PC-3 (cell line): ENCODE results near the gene FRMPD4. TPM values are rescaled to one million over a fixed set of nuclear protein-coding genes. Genes with fewer than 3 reads are reported as not detected.

Source experiments
- ATAC-seq: fragments of 200-7000 bp; cut with Tn5 transposase; 2 replicates; pipeline ENCODE4 v1.9.1; 2020; ENCODE audit warnings: mild to moderate bottlenecking, moderate library complexity
- BruUV-seq: library from RNA; stranded (reverse); fragments of 400-500 nt; replicated peaks from 2 replicates; lab custom pipeline; 2021; lab: Mats Ljungman, UMichigan
- CTCF ChIA-PET: fragments of 300-600 bp; sonication (Branson Sonifier 250); formaldehyde crosslinking; loops from one replicate; lab custom pipeline; 2022; ENCODE audit warnings: antibody characterized with exemption; lab: Charles Lee
- POLR2A ChIA-PET: fragments of 300-600 bp; sonication (Branson Sonifier 250); formaldehyde crosslinking; loops from one replicate; lab custom pipeline; 2022; ENCODE audit warnings: antibody characterized with exemption; ENCODE audit not compliant: unreplicated experiment; lab: Charles Lee
- DNase-seq: peaks from one replicate; pipeline ENCODE4 v3.0.0-alpha.2; 2015
- H2AFZ ChIP-seq: fragments of 300-600 bp; sonication (generic); 2 replicates; pipeline ENCODE4 v1.6.0; 2016; ENCODE audit warnings: antibody characterized with exemption, low read length
- H3F3A ChIP-seq: fragments of 300-600 bp; sonication (generic); one replicate; pipeline ENCODE4 v1.6.0; 2017; ENCODE audit warnings: antibody characterized with exemption, low read length, control low read depth, mild to moderate bottlenecking; ENCODE audit not compliant: unreplicated experiment
- H3K27ac ChIP-seq: fragments of 300-600 bp; sonication (generic); 2 replicates; pipeline ENCODE4 v1.5.1; 2016; ENCODE audit warnings: mild to moderate bottlenecking, low read length
- H3K27me3 ChIP-seq: fragments of 300-600 bp; sonication (generic); 2 replicates; pipeline ENCODE4 v1.6.1; 2016; ENCODE audit warnings: low read length, mixed read lengths
- H3K36me3 ChIP-seq: fragments of 300-600 bp; sonication (generic); 2 replicates; pipeline ENCODE4 v1.6.1; 2016; ENCODE audit warnings: low read depth, mixed run types, low read length, mixed read lengths
- H3K4me1 ChIP-seq: fragments of 300-600 bp; sonication (generic); 2 replicates; pipeline ENCODE4 v1.5.1; 2016; ENCODE audit warnings: low read length; ENCODE audit not compliant: insufficient read depth
- H3K4me2 ChIP-seq: fragments of 300-600 bp; sonication (generic); 2 replicates; pipeline ENCODE4 v1.6.0; 2016; ENCODE audit warnings: low read length
- H3K4me3 ChIP-seq: fragments of 300-600 bp; sonication (generic); 2 replicates; pipeline ENCODE4 v1.5.1; 2016; ENCODE audit warnings: mild to moderate bottlenecking, low read length, mixed read lengths
- H3K79me2 ChIP-seq: fragments of 300-600 bp; sonication (generic); 2 replicates; pipeline ENCODE4 v1.6.1; 2017; ENCODE audit warnings: low read length, mixed read lengths
- H3K9ac ChIP-seq: fragments of 300-600 bp; sonication (generic); 2 replicates; pipeline ENCODE4 v1.6.0; 2016; ENCODE audit warnings: mild to moderate bottlenecking, low read length
- H3K9me2 ChIP-seq: fragments of 300-600 bp; sonication (generic); replicated peaks from 2 replicates; pipeline ENCODE4 v1.6.1; 2016; ENCODE audit warnings: mixed run types, low read length, mixed read lengths
- H3K9me3 ChIP-seq: fragments of 300-600 bp; sonication (generic); 2 replicates; pipeline ENCODE4 v1.6.1; 2016; ENCODE audit warnings: low read length, mixed read lengths
- H4K20me1 ChIP-seq: fragments of 300-600 bp; sonication (generic); 2 replicates; pipeline ENCODE4 v1.6.1; 2016; ENCODE audit warnings: low read length, mixed read lengths
- CTCF ChIP-seq: fragments of 300-600 bp; sonication (generic); conservative IDR thresholded peaks from 2 replicates; pipeline ENCODE4 v1.5.1; 2017; ENCODE audit warnings: antibody characterized with exemption, low read depth, mild to moderate bottlenecking, low read length
- EZH2 ChIP-seq: fragments of 300-600 bp; sonication (generic); IDR thresholded peaks from one replicate; pipeline ENCODE4 v1.6.1; 2017; ENCODE audit warnings: antibody characterized with exemption, mild to moderate bottlenecking, low read length; ENCODE audit not compliant: unreplicated experiment
- EZH2phosphoT487 ChIP-seq: fragments of 300-600 bp; sonication (generic); IDR thresholded peaks from 2 replicates; pipeline ENCODE4 v1.6.1; 2018; ENCODE audit warnings: mild to moderate bottlenecking, antibody characterized with exemption, low read length, borderline replicate concordance
- intact Hi-C: fragments of 100-400 bp; cut with micrococcal nuclease; formaldehyde crosslinking; loops from 2 replicates; pipeline ENCODE4 v1.9.0; 2023
- total RNA-seq: library from RNA; depleted of rRNA; stranded (reverse); fragments of >200 nt; gene quantifications from 2 replicates; pipeline ENCODE4 v1.2.3, GENCODE V29; 2014

The FRMPD4 gene
- total RNA-seq, 1 experiment from 2014 or later, result 0.15 TPM

GRCh38 chrX:12403474-12404082 is 265.3 kb downstream of the FRMPD4 start:
- intact Hi-C loops, result no loop called here

GRCh38 chrX:12405306-12405705 is 267.0 kb downstream of the FRMPD4 start:
- Histone ChIP-seq H3K27ac (no peak overlapping the region), H3K9ac (no peak overlapping the region), H3K4me2 (no peak overlapping the region), H3K4me3 (no peak overlapping the region), H3F3A (no peaks in the 10 kb centered on the region), H3K36me3 (no peaks in the 10 kb centered on the region), H2AFZ (no peak overlapping the region), H3K79me2 (no peaks in the 10 kb centered on the region), H3K9me3 (no peaks in the 10 kb centered on the region), H3K27me3 (no peaks in the 10 kb centered on the region), H3K4me1 (no peaks in the 10 kb centered on the region), H3K9me2 (no peaks in the 10 kb centered on the region), H4K20me1 (no peaks in the 10 kb centered on the region)
- intact Hi-C loops, result no loop called here
- ATAC-seq (no peak), DNase-seq (no peak)
- no TSS peak for BruUV-seq
- TF ChIP-seq EZH2, result no peak
- TF ChIP-seq EZH2phosphoT487, result no peak
- no peak for TF ChIP-seq CTCF
- POLR2A ChIA-PET, result no interaction called here
- CTCF ChIA-PET, result no interaction called here

More at GRCh38 chrX:12403474-12404082, 265.3 kb downstream of the FRMPD4 start:
- no peak overlapping the region for H2AFZ ChIP-seq
- H3F3A ChIP-seq, result no peaks in the 10 kb centered on the region
- CTCF ChIA-PET, result no interaction called here
- H3K27me3 ChIP-seq, result no peaks in the 10 kb centered on the region
- DNase-seq (no peak), ATAC-seq (no peak)
- no peaks in the 10 kb centered on the region for H4K20me1 ChIP-seq
- H3K27ac ChIP-seq, result no peak overlapping the region
- POLR2A ChIA-PET, result no interaction called here
- H3K9me3 ChIP-seq, result no peaks in the 10 kb centered on the region
- H3K9ac ChIP-seq, result no peak overlapping the region
- H3K36me3 ChIP-seq, result no peaks in the 10 kb centered on the region
- TF ChIP-seq CTCF, result no peak
- no peak for TF ChIP-seq EZH2
- no peak for TF ChIP-seq EZH2phosphoT487
- H3K4me3 ChIP-seq, result no peak overlapping the region
- H3K9me2 ChIP-seq, result no peaks in the 10 kb centered on the region
- no peak overlapping the region for H3K4me2 ChIP-seq
- BruUV-seq, result no TSS peak
- H3K4me1 ChIP-seq, result no peaks in the 10 kb centered on the region
- H3K79me2 ChIP-seq, result no peaks in the 10 kb centered on the region

- intact Hi-C loops, result no loop called here
- Histone ChIP-seq H3K4me2 (no peak overlapping the region), H2AFZ (no peak overlapping the region), H3K36me3 (no peaks in the 10 kb centered on the region), H3K79me2 (no peaks in the 10 kb centered on the region), H3K9me3 (no peaks in the 10 kb centered on the region), H3K27me3 (no peaks in the 10 kb centered on the region), H3K9ac (no peak overlapping the region), H3K4me3 (no peak overlapping the region), H3K9me2 (no peaks in the 10 kb centered on the region), H4K20me1 (no peaks in the 10 kb centered on the region), H3K4me1 (no peaks in the 10 kb centered on the region), H3F3A (no peaks in the 10 kb centered on the region), H3K27ac (no peak overlapping the region)
- TF ChIP-seq EZH2phosphoT487 (no peak), CTCF (no peak), EZH2 (no peak)
- POLR2A ChIA-PET, result interaction anchor here (0.5 kb wide), 1 partner anchor 65 kb away, joined by 8 read pairs; no protein-coding TSS in a partner anchor
- ATAC-seq, result no peak
- no TSS peak for BruUV-seq
- CTCF ChIA-PET, result interaction anchor here (0.5 kb wide), 1 partner anchor 361 kb away, joined by 4 read pairs; no protein-coding TSS in a partner anchor
- no peak for DNase-seq
Observed at GRCh38 chrX:12410523-12410922, 272.2 kb downstream of the FRMPD4 start.
